ENCODE data around the gene SLC22A9. TPM values are rescaled to one million over a fixed set of nuclear protein-coding genes. Genes with fewer than 3 reads are reported as not detected.

The SLC22A9 gene
- total and polyA plus RNA-seq, 12 donors = not detected

- TF ChIP-seq, protein P1, sequence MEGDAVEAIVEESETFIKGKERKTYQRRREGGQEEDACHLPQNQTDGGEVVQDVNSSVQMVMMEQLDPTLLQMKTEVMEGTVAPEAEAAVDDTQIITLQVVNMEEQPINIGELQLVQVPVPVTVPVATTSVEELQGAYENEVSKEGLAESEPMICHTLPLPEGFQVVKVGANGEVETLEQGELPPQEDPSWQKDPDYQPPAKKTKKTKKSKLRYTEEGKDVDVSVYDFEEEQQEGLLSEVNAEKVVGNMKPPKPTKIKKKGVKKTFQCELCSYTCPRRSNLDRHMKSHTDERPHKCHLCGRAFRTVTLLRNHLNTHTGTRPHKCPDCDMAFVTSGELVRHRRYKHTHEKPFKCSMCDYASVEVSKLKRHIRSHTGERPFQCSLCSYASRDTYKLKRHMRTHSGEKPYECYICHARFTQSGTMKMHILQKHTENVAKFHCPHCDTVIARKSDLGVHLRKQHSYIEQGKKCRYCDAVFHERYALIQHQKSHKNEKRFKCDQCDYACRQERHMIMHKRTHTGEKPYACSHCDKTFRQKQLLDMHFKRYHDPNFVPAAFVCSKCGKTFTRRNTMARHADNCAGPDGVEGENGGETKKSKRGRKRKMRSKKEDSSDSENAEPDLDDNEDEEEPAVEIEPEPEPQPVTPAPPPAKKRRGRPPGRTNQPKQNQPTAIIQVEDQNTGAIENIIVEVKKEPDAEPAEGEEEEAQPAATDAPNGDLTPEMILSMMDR (IDR thresholded peaks at IDR 0.05) = no peak
- H3K36me3 ChIP-seq = no peaks in the 10 kb centered on the region
- H3K9me3 ChIP-seq = no peaks in the 10 kb centered on the region
- H3K27ac ChIP-seq = no peak overlapping the region
- intact Hi-C loops (cut with DNase I) = no loop called here
- ATAC-seq = no peak
- 39 to 54% methylated on average over 2 of the region's 2 CpGs for WGBS, 2 donors
- DNase-seq = no peak
- no peak overlapping the region for H3K4me3 ChIP-seq
- H3K27me3 ChIP-seq = peaks cover 0 to 34% (median 10%) of the 10 kb centered on the region in 7 donors
- H3K4me1 ChIP-seq = no peaks in the 10 kb centered on the region
Measured at GRCh38 chr11:63375434-63375833, 5.8 kb downstream of the SLC22A9 start.

DNA sequence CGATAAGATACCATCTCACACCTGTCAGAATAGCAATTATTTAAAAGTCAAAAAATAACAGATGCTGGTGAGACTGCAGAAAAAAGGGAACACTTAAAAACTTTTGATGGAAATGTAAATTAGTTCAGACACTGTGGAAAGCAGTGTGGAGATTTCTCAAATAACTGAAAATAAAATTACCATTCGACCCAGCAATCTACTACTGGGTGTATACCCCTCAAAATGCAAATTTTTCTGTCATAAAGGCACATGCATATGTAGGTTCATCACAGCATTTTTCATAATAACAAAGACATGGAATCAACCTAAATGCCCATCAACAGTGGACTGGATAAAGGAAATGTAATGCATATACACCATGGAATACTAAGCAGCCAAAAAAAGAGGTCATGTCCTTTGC lies 10.5 kb downstream of the SLC22A9 start:
- TF ChIP-seq, protein P1 (IDR thresholded peaks at IDR 0.05) = no peak
- H3K36me3 ChIP-seq = no peaks in the 10 kb centered on the region
- no peak for ATAC-seq
- intact Hi-C loops (cut with DNase I) = no loop called here
- no peak for DNase-seq
- H3K4me3 ChIP-seq = no peak overlapping the region
- no peak overlapping the region for H3K27ac ChIP-seq
- 50 to 51% methylated on average over 2 of the region's 2 CpGs for WGBS, 2 donors
- peaks cover 0 to 12% (median 0%) of the 10 kb centered on the region in 7 donors for H3K27me3 ChIP-seq
- H3K9me3 ChIP-seq = no peaks in the 10 kb centered on the region
- no peaks in the 10 kb centered on the region for H3K4me1 ChIP-seq

DNA sequence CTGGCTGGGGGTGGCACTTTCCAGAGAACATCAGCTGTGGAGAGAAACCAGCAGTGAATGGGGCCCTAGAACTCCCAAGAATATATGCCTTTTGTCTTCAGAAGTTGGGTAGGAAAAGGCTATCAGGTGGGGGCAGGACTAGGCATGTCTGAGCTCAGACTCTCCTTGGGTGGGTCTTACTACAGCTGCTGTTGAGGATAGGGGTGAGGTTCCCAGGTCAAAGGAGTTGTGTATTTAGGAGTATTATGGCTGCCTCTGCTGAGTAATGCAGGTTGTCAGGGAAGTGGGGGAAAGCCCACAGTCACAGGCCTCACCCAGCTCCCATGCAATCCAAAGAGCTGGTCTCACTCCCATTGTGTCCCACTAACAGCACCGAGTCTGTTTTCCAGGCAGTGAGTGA lies 26.1 kb downstream of the SLC22A9 start:
- no peaks in the 10 kb centered on the region for H3K36me3 ChIP-seq
- DNase-seq (no peak), ATAC-seq (no peak)
- no peak overlapping the region for H3K4me3 ChIP-seq
- intact Hi-C loops (cut with DNase I) = no loop called here
- 81 to 84% methylated on average over 1 of the region's 1 CpG for WGBS, 2 donors
- TF ChIP-seq, protein P1 (IDR thresholded peaks at IDR 0.05) = no peak
- H3K27me3 ChIP-seq = peaks cover 0 to 36% (median 20%) of the 10 kb centered on the region in 7 donors
- H3K9me3 ChIP-seq = no peaks in the 10 kb centered on the region
- H3K4me1 ChIP-seq = no peaks in the 10 kb centered on the region
- no peak overlapping the region for H3K27ac ChIP-seq

DNA sequence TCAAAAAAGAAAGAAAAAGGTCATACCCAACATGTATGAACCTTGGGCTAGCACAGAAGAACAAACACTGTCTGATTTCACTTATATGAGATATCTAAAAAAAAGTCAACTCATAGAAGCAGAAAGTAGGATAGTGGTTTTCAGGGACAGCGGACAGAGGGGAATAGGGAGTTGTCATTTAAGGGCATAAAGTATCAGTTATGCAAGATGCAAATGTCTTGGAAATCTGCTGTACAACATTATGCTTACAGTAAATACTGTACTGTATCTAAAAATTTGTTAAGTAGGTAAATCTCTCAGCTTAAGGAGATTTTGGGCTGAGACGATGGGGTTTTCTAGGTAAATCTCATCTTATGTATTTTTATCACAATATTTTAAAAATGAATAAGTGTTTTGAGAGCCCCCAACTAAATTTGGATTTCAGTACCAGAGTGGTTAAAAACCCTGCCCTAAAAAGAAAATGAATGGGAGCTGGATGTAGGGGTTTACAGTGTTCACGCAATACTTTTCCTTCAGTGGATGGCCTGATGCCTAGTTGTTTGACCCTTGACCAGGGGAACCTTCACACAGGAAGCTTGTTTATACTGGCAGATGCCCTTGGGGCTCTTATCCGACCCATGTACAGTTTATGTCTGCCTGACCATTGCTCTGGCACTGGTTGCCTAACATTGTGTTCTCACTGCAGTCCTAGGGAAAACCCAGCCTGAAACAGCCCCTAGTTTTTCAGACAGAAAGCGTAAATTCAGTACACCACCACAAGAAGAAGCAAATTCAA lies 34.8 kb downstream of the SLC22A9 start:
- no peaks in the 10 kb centered on the region for H3K4me1 ChIP-seq
- H3K36me3 ChIP-seq = no peaks in the 10 kb centered on the region
- no peak overlapping the region for H3K27ac ChIP-seq
- H3K27me3 ChIP-seq = peaks cover 0 to 7% (median 0%) of the 10 kb centered on the region in 7 donors
- ATAC-seq = no peak
- H3K4me3 ChIP-seq = no peak overlapping the region
- H3K9me3 ChIP-seq = no peaks in the 10 kb centered on the region
- WGBS, 2 donors = 73 to 76% methylated on average over 5 of the region's 5 CpGs
- DNase-seq = no peak
- TF ChIP-seq, protein P1 (IDR thresholded peaks at IDR 0.05) = no peak
- intact Hi-C loops (cut with DNase I) = no loop called here

All from heart right ventricle (tissue), 16 donors.